SK-N-SH treated with all-trans-retinoic acid at 6 μM for 48 hours (cell line): ENCODE results near the gene STAC2.

ENCODE experiments used
- ATAC-seq: fragments of 200-7000 bp; cut with Tn5 transposase; 3 replicates; pipeline ENCODE4 v1.9.1; 2020; ENCODE audit warnings: mild to moderate bottlenecking, moderate library complexity
- ARNTL ChIP-seq: fragments of 450-650 bp; formaldehyde crosslinking; IDR thresholded peaks from 2 replicates; pipeline ENCODE4 v1.5.0; 2020; ENCODE audit warnings: low read depth, mild to moderate bottlenecking, moderate library complexity, borderline replicate concordance
- BACH2 ChIP-seq: fragments of 250-450 bp; sonication (Bioruptor Pico); IDR thresholded peaks from 2 replicates; pipeline ENCODE4 v1.9.0; 2021; ENCODE audit warnings: mild to moderate bottlenecking, borderline replicate concordance
- ESRRG ChIP-seq: fragments of 250-450 bp; sonication (Bioruptor Pico); IDR thresholded peaks from 2 replicates; pipeline ENCODE4 v1.6.1; 2021; ENCODE audit warnings: mild to moderate bottlenecking
- GLIS3 ChIP-seq: fragments of 250-450 bp; sonication (Bioruptor Pico); IDR thresholded peaks from 2 replicates; pipeline ENCODE4 v1.5.0; 2020; ENCODE audit warnings: mild to moderate bottlenecking, moderate library complexity
- ISL1 ChIP-seq: fragments of 250-450 bp; sonication (Bioruptor Pico); IDR thresholded peaks from 2 replicates; pipeline ENCODE4 v2.1.2; 2022; ENCODE audit warnings: mild to moderate bottlenecking, moderate library complexity
- OSR1 ChIP-seq: fragments of 250-450 bp; sonication (Bioruptor Pico); IDR thresholded peaks from 2 replicates; pipeline ENCODE4 v1.8.0; 2022; ENCODE audit warnings: moderate library complexity, mild to moderate bottlenecking, inconsistent platforms
- RARB ChIP-seq: fragments of 250-450 bp; sonication (Bioruptor Pico); IDR thresholded peaks from 2 replicates; pipeline ENCODE4 v1.8.0; 2021; ENCODE audit warnings: mild to moderate bottlenecking, moderate library complexity
- TCF4 ChIP-seq: fragments of 250-450 bp; sonication (Bioruptor Pico); IDR thresholded peaks from 2 replicates; pipeline ENCODE4 v1.8.0; 2021; ENCODE audit warnings: mild to moderate bottlenecking, moderate library complexity, borderline replicate concordance
- TOX ChIP-seq: fragments of 250-450 bp; sonication (Bioruptor Pico); IDR thresholded peaks from 2 replicates; pipeline ENCODE4 v1.8.0; 2021; ENCODE audit warnings: mild to moderate bottlenecking, moderate library complexity, borderline replicate concordance
- ZC3H10 ChIP-seq: fragments of 250-450 bp; sonication (Bioruptor Pico); IDR thresholded peaks from 2 replicates; pipeline ENCODE4 v1.5.1; 2021; ENCODE audit warnings: mild to moderate bottlenecking, moderate library complexity
- ZFP3 ChIP-seq: fragments of 250-450 bp; sonication (Bioruptor Pico); IDR thresholded peaks from 2 replicates; pipeline ENCODE4 v1.5.0; 2020; ENCODE audit warnings: mild to moderate bottlenecking, moderate library complexity
- ZNF70 ChIP-seq: fragments of 450-650 bp; formaldehyde crosslinking; IDR thresholded peaks from 2 replicates; pipeline ENCODE4 v1.5.0; 2020; ENCODE audit warnings: mild to moderate bottlenecking, moderate library complexity
- TF ChIP-seq, protein P1 (sequence below): fragments of 250-450 bp; sonication (Bioruptor Pico); IDR thresholded peaks from 2 replicates; pipeline ENCODE4 v1.5.1; 2021; ENCODE audit warnings: mild to moderate bottlenecking, moderate library complexity
- TF ChIP-seq, protein P2 (sequence below): fragments of 250-450 bp; sonication (Bioruptor Pico); IDR thresholded peaks from 2 replicates; pipeline ENCODE4 v1.5.1; 2020; ENCODE audit warnings: low read depth, mild to moderate bottlenecking, moderate library complexity
- TF ChIP-seq, protein P3 (sequence below): fragments of 250-450 bp; sonication (Bioruptor Pico); IDR thresholded peaks from 2 replicates; pipeline ENCODE4 v1.8.0; 2021; ENCODE audit warnings: low read depth, mild to moderate bottlenecking, moderate library complexity, borderline replicate concordance
- TF ChIP-seq, protein P4 (sequence below): fragments of 250-450 bp; sonication (Bioruptor Pico); IDR thresholded peaks from 2 replicates; pipeline ENCODE4 v1.5.0; 2020; ENCODE audit warnings: mild to moderate bottlenecking, moderate library complexity

STAC2 gene

GRCh38 chr17:39194985-39195524, 30.7 kb downstream of the STAC2 start:
- no peak for TF ChIP-seq TCF4 (CRISPR knock-in tag)
- TF ChIP-seq RARB (CRISPR knock-in tag): no peak
- TF ChIP-seq, protein P1, sequence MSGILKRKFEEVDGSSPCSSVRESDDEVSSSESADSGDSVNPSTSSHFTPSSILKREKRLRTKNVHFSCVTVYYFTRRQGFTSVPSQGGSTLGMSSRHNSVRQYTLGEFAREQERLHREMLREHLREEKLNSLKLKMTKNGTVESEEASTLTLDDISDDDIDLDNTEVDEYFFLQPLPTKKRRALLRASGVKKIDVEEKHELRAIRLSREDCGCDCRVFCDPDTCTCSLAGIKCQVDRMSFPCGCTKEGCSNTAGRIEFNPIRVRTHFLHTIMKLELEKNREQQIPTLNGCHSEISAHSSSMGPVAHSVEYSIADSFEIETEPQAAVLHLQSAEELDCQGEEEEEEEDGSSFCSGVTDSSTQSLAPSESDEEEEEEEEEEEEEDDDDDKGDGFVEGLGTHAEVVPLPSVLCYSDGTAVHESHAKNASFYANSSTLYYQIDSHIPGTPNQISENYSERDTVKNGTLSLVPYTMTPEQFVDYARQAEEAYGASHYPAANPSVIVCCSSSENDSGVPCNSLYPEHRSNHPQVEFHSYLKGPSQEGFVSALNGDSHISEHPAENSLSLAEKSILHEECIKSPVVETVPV (CRISPR knock-in tag): no peak
- TF ChIP-seq BACH2 (CRISPR knock-in tag): no peak
- no peak for TF ChIP-seq GLIS3 (CRISPR knock-in tag)
- TF ChIP-seq, protein P2, sequence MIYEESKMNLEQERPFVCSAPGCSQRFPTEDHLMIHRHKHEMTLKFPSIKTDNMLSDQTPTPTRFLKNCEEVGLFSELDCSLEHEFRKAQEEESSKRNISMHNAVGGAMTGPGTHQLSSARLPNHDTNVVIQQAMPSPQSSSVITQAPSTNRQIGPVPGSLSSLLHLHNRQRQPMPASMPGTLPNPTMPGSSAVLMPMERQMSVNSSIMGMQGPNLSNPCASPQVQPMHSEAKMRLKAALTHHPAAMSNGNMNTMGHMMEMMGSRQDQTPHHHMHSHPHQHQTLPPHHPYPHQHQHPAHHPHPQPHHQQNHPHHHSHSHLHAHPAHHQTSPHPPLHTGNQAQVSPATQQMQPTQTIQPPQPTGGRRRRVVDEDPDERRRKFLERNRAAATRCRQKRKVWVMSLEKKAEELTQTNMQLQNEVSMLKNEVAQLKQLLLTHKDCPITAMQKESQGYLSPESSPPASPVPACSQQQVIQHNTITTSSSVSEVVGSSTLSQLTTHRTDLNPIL: no peak
- TF ChIP-seq, protein P3, sequence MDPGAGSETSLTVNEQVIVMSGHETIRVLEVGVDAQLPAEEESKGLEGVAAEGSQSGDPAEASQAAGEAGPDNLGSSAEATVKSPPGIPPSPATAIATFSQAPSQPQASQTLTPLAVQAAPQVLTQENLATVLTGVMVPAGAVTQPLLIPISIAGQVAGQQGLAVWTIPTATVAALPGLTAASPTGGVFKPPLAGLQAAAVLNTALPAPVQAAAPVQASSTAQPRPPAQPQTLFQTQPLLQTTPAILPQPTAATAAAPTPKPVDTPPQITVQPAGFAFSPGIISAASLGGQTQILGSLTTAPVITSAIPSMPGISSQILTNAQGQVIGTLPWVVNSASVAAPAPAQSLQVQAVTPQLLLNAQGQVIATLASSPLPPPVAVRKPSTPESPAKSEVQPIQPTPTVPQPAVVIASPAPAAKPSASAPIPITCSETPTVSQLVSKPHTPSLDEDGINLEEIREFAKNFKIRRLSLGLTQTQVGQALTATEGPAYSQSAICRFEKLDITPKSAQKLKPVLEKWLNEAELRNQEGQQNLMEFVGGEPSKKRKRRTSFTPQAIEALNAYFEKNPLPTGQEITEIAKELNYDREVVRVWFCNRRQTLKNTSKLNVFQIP (CRISPR knock-in tag): no peak
- no peak for TF ChIP-seq OSR1
- ATAC-seq: no peak

- no peak for ATAC-seq
- TF ChIP-seq ZFP3 (CRISPR knock-in tag) (no peak), ESRRG (no peak), TCF4 (CRISPR knock-in tag) (no peak), BACH2 (CRISPR knock-in tag) (no peak)
- TF ChIP-seq, protein P1 (CRISPR knock-in tag): no peak
- TF ChIP-seq, protein P2: no peak
- TF ChIP-seq, protein P4, sequence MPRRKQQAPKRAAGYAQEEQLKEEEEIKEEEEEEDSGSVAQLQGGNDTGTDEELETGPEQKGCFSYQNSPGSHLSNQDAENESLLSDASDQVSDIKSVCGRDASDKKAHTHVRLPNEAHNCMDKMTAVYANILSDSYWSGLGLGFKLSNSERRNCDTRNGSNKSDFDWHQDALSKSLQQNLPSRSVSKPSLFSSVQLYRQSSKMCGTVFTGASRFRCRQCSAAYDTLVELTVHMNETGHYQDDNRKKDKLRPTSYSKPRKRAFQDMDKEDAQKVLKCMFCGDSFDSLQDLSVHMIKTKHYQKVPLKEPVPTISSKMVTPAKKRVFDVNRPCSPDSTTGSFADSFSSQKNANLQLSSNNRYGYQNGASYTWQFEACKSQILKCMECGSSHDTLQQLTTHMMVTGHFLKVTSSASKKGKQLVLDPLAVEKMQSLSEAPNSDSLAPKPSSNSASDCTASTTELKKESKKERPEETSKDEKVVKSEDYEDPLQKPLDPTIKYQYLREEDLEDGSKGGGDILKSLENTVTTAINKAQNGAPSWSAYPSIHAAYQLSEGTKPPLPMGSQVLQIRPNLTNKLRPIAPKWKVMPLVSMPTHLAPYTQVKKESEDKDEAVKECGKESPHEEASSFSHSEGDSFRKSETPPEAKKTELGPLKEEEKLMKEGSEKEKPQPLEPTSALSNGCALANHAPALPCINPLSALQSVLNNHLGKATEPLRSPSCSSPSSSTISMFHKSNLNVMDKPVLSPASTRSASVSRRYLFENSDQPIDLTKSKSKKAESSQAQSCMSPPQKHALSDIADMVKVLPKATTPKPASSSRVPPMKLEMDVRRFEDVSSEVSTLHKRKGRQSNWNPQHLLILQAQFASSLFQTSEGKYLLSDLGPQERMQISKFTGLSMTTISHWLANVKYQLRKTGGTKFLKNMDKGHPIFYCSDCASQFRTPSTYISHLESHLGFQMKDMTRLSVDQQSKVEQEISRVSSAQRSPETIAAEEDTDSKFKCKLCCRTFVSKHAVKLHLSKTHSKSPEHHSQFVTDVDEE: no peak
Observed at GRCh38 chr17:39194089-39194984, 31.4 kb downstream of the STAC2 start.

DNA sequence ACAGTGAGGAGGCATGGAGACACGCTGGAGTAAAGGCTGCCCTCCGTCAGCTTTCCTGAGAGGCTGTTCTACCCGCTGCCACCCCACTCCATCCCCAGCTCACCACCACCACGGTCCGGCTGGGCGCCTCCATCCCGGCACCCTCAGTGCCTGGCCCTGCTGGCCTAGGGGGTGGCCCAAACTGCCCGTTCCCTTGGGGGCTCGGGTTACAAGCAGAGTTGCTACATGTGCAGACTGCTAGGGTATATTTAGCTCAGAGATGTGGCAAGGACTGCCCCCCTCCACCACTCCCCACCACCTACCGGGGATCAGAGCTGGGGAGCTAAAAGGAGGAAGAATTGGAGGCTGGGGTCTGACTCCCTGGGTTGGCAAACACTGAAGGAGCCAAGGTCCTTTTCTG, 32.4 kb downstream of the STAC2 start:
- ATAC-seq: no peak
- TF ChIP-seq TCF4 (CRISPR knock-in tag): no peak
- TF ChIP-seq ARNTL (CRISPR knock-in tag): no peak
- no peak for TF ChIP-seq OSR1
- no peak for TF ChIP-seq ISL1
- no peak for TF ChIP-seq TOX (CRISPR knock-in tag)
- TF ChIP-seq GLIS3 (CRISPR knock-in tag): no peak
- TF ChIP-seq, protein P4: no peak
- TF ChIP-seq, protein P2: no peak
- no peak for TF ChIP-seq ZC3H10 (CRISPR knock-in tag)
- no peak for TF ChIP-seq ZNF70 (CRISPR knock-in tag)
- TF ChIP-seq, protein P3 (CRISPR knock-in tag): no peak
